GM20000 (cell line): Measurements from ENCODE around the gene AHCYL1.

Experiments used
- DNase-seq: peaks from one replicate; pipeline ENCODE4 v3.0.0; 2012; ENCODE audit warnings: low spot score
- CTCF ChIP-seq: IDR thresholded peaks from 2 replicates; pipeline ENCODE4 v1.5.1; 2012; ENCODE audit warnings: mild to moderate bottlenecking, control low read depth; ENCODE audit errors: extremely low read depth, missing control alignments

AHCYL1 gene

GRCh38 chr1:109991400-109991925 lies 6.9 kb downstream of the AHCYL1 start:
- TF ChIP-seq CTCF, result no peak
- no peak for DNase-seq

- TF ChIP-seq CTCF, result no peak
Measured at GRCh38 chr1:109993885-109994284, 9.3 kb downstream of the AHCYL1 start.

GRCh38 chr1:109994654-109995053 lies 10.1 kb downstream of the AHCYL1 start:
- TF ChIP-seq CTCF, result no peak
- no peak for DNase-seq

More at GRCh38 chr1:109993885-109994284, 9.3 kb downstream of the AHCYL1 start:
- no peak for DNase-seq

- DNase-seq, result no peak
- no peak for TF ChIP-seq CTCF
Measured at GRCh38 chr1:109995536-109995935, 11.0 kb downstream of the AHCYL1 start.

- no peak for TF ChIP-seq CTCF
- no peak for DNase-seq
Measured at GRCh38 chr1:109996476-109996875, 11.9 kb downstream of the AHCYL1 start.

- DNase-seq, result no peak
- no peak for TF ChIP-seq CTCF
Measured at GRCh38 chr1:109997204-109997866, 12.8 kb downstream of the AHCYL1 start.

GRCh38 chr1:109997867-109998229 lies 13.3 kb downstream of the AHCYL1 start:
- DNase-seq, result no peak
- TF ChIP-seq CTCF, result no peak
